ENCODE results near the gene COL7A1.

- TF ChIP-seq CTCF (IDR thresholded peaks at IDR 0.05) (no peak), EP300 (IDR thresholded peaks at IDR 0.05) (no peak), POLR2A (IDR thresholded peaks at IDR 0.05) (no peak)
These were observed 30.5 kb upstream of the COL7A1 start for GRCh38 chr3:48625600-48625999.

All from tibial nerve (tissue), 4 donors.